PC-9 (cell line): ENCODE results near the gene GPR149. TPM values are rescaled to one million over a fixed set of nuclear protein-coding genes. Genes with fewer than 3 reads are reported as not detected.
"Not testable (repeated sequence)": the region's sequence is repeated elsewhere in the genome, so short reads cannot be mapped to it uniquely, and the experiment has no call there.

Source experiments
- BruUV-seq: library from RNA; stranded (reverse); fragments of 400-500 nt; replicated peaks from 2 replicates; lab custom pipeline; 2021; lab: Mats Ljungman, UMichigan
- CTCF ChIA-PET: fragments of 300-600 bp; sonication (Branson Sonifier 250); formaldehyde crosslinking; loops from one replicate; lab custom pipeline; 2022; ENCODE audit warnings: antibody characterized with exemption; lab: Charles Lee
- POLR2A ChIA-PET: fragments of 300-600 bp; sonication (Branson Sonifier 250); formaldehyde crosslinking; loops from one replicate; lab custom pipeline; 2022; ENCODE audit warnings: antibody characterized with exemption; ENCODE audit not compliant: unreplicated experiment; lab: Charles Lee
- DNase-seq, 2 experiments: peaks; one replicate each; pipeline versions ENCODE4 v3.0.0 to v3.0.0-alpha.2; 2015 to 2022; ENCODE audit warnings: mixed read lengths in 1 of 2
- H2AFZ ChIP-seq: fragments of 200-600 bp; sonication (generic); 2 replicates; pipeline ENCODE4 v1.8.1; 2017; ENCODE audit warnings: antibody characterized with exemption
- H3F3A ChIP-seq: fragments of 200-600 bp; sonication (generic); 2 replicates; pipeline ENCODE4 v1.8.1; 2017; ENCODE audit warnings: antibody characterized with exemption, mild to moderate bottlenecking, low read depth; ENCODE audit not compliant: insufficient read depth
- H3K27ac ChIP-seq: fragments of 200-600 bp; sonication (generic); 2 replicates; pipeline ENCODE4 v1.6.1; 2016; ENCODE audit warnings: mixed run types
- H3K27me3 ChIP-seq: fragments of 200-600 bp; sonication (generic); 2 replicates; pipeline ENCODE4 v1.6.1; 2016; ENCODE audit warnings: low read depth, mixed run types; ENCODE audit not compliant: insufficient read depth
- H3K36me3 ChIP-seq: fragments of 200-600 bp; sonication (generic); 2 replicates; pipeline ENCODE4 v1.6.1; 2016; ENCODE audit warnings: low read depth, mixed run types
- H3K4me1 ChIP-seq: fragments of 200-600 bp; sonication (generic); replicated peaks from 2 replicates; pipeline ENCODE4 v1.6.1; 2016; ENCODE audit warnings: mixed run types; ENCODE audit not compliant: insufficient read depth
- H3K4me2 ChIP-seq: fragments of 200-600 bp; sonication (generic); 2 replicates; pipeline ENCODE4 v1.6.1; 2017; ENCODE audit warnings: mixed run types
- H3K4me3 ChIP-seq: fragments of 200-600 bp; sonication (generic); 2 replicates; pipeline ENCODE4 v1.6.1; 2016; ENCODE audit warnings: mixed run types
- H3K79me2 ChIP-seq: fragments of 200-600 bp; sonication (generic); 2 replicates; pipeline ENCODE4 v1.6.1; 2017; ENCODE audit warnings: low read depth, mixed run types
- H3K9me2 ChIP-seq: fragments of 200-600 bp; sonication (generic); 2 replicates; pipeline ENCODE4 v1.8.1; 2017; ENCODE audit warnings: mild to moderate bottlenecking; ENCODE audit not compliant: insufficient read depth
- H3K9me3 ChIP-seq: fragments of 200-600 bp; sonication (generic); 2 replicates; pipeline ENCODE4 v1.8.1; 2016; ENCODE audit warnings: low read depth; ENCODE audit not compliant: insufficient read depth
- H4K20me1 ChIP-seq: fragments of 200-600 bp; sonication (generic); 2 replicates; pipeline ENCODE4 v1.8.1; 2017; ENCODE audit not compliant: insufficient read depth
- CTCF ChIP-seq: fragments of 200-600 bp; sonication (generic); conservative IDR thresholded peaks from 2 replicates; pipeline ENCODE4 v1.6.1; 2017; ENCODE audit warnings: mixed run types, antibody characterized with exemption, mild to moderate bottlenecking, moderate library complexity
- EZH2 ChIP-seq: fragments of 200-600 bp; sonication (generic); IDR thresholded peaks from 2 replicates; pipeline ENCODE4 v1.8.0; 2017; ENCODE audit warnings: antibody characterized with exemption, low read depth
- intact Hi-C: fragments of 100-400 bp; cut with micrococcal nuclease; formaldehyde crosslinking; loops from one replicate; pipeline ENCODE4 v1.10.0; 2022; ENCODE audit not compliant: unreplicated experiment
- total RNA-seq: library from RNA; stranded (reverse); gene quantifications from 2 replicates; pipeline ENCODE4 v1.2.3, GENCODE V29; 2021

Gene GPR149
- total RNA-seq, 1 experiment from 2014 or later, result not detected

GRCh38 chr3:154464440-154465190, 34.6 kb upstream of the GPR149 start:
- DNase-seq, result no peak
- intact Hi-C loops, result no loop called here
- BruUV-seq, result no TSS peak
- no peaks in the 10 kb centered on the region for H4K20me1 ChIP-seq
- H3K27ac ChIP-seq, result no peak overlapping the region
- POLR2A ChIA-PET, result no interaction called here
- H3K36me3 ChIP-seq, result no peaks in the 10 kb centered on the region
- no peaks in the 10 kb centered on the region for H3F3A ChIP-seq
- CTCF ChIA-PET, result no interaction called here
- H3K79me2 ChIP-seq, result no peaks in the 10 kb centered on the region
- no peaks in the 10 kb centered on the region for H3K27me3 ChIP-seq
- no peak overlapping the region for H2AFZ ChIP-seq
- no peaks in the 10 kb centered on the region for H3K4me1 ChIP-seq
- H3K4me3 ChIP-seq, result no peak overlapping the region
- H3K9me2 ChIP-seq, result no peaks in the 10 kb centered on the region
- no peak overlapping the region for H3K4me2 ChIP-seq
- H3K9me3 ChIP-seq, result no peaks in the 10 kb centered on the region
- TF ChIP-seq CTCF (no peak), EZH2 (no peak)

GRCh38 chr3:154458560-154458959, 28.6 kb upstream of the GPR149 start:
- BruUV-seq, result no TSS peak
- DNase-seq, result no peak
- ChIA-PET CTCF (no interaction called here), POLR2A (no interaction called here)
- Histone ChIP-seq H3F3A (no peaks in the 10 kb centered on the region), H3K4me3 (no peak overlapping the region), H3K27ac (no peak overlapping the region), H2AFZ (no peak overlapping the region), H3K9me3 (no peaks in the 10 kb centered on the region), H3K4me2 (no peak overlapping the region), H3K9me2 (no peaks in the 10 kb centered on the region), H3K36me3 (no peaks in the 10 kb centered on the region), H3K79me2 (no peaks in the 10 kb centered on the region), H3K27me3 (no peaks in the 10 kb centered on the region), H3K4me1 (no peaks in the 10 kb centered on the region), H4K20me1 (no peaks in the 10 kb centered on the region)
- TF ChIP-seq EZH2 (no peak), CTCF (no peak)
- intact Hi-C loops, result no loop called here

- H3K27me3 ChIP-seq, POLR2A ChIA-PET, H3K4me1 ChIP-seq, H3K79me2 ChIP-seq, H3K4me2 ChIP-seq, H3F3A ChIP-seq, intact Hi-C loops, DNase-seq, H3K36me3 ChIP-seq, H3K9me2 ChIP-seq, H3K4me3 ChIP-seq, H3K27ac ChIP-seq, H4K20me1 ChIP-seq, BruUV-seq, H2AFZ ChIP-seq, H3K9me3 ChIP-seq, CTCF ChIA-PET: not testable (repeated sequence)
Observed at GRCh38 chr3:154439081-154439480, 9.1 kb upstream of the GPR149 start.

- TF ChIP-seq CTCF (no peak), EZH2 (no peak)
- intact Hi-C loops, result no loop called here
- Histone ChIP-seq H3K9me3 (no peaks in the 10 kb centered on the region; the same call in 1 of the 2 replicates), H3F3A (no peaks in the 10 kb centered on the region), H3K79me2 (no peaks in the 10 kb centered on the region), H3K27me3 (no peaks in the 10 kb centered on the region), H2AFZ (no peak overlapping the region), H3K4me3 (no peak overlapping the region), H3K4me1 (peaks cover 9% of the 10 kb centered on the region), H4K20me1 (no peaks in the 10 kb centered on the region), H3K4me2 (peak overlapping the region; percentile 11), H3K36me3 (no peaks in the 10 kb centered on the region), H3K9me2 (no peaks in the 10 kb centered on the region), H3K27ac (no peak overlapping the region)
- ChIA-PET CTCF (no interaction called here), POLR2A (no interaction called here)
- no TSS peak for BruUV-seq
- DNase-seq, result no peak
Observed at GRCh38 chr3:154431043-154431442, 1.1 kb upstream of the GPR149 start.
